Hepatocyte (in vitro differentiated cells): ENCODE data around the gene GPR152. TPM values are rescaled to one million over a fixed set of nuclear protein-coding genes. Genes with fewer than 3 reads are reported as not detected.

Experiments used
- DNase-seq: peaks from one replicate; pipeline ENCODE4 v3.0.0-alpha.2; 2016; ENCODE audit warnings: low spot score
- H2AFZ ChIP-seq: fragments of 200-600 bp; sonication (generic); 2 replicates; pipeline ENCODE4 v1.6.0; 2016; ENCODE audit warnings: antibody characterized with exemption, mild to moderate bottlenecking
- H3K27ac ChIP-seq: fragments of 200-600 bp; sonication (generic); 2 replicates; pipeline ENCODE4 v1.5.1; 2016; ENCODE audit warnings: mild to moderate bottlenecking
- H3K27me3 ChIP-seq: fragments of 200-600 bp; sonication (generic); 2 replicates; pipeline ENCODE4 v1.6.1; 2016
- H3K36me3 ChIP-seq: fragments of 200-600 bp; sonication (generic); replicated peaks from 2 replicates; pipeline ENCODE4 v1.5.1; 2016; ENCODE audit warnings: low read depth; ENCODE audit not compliant: insufficient read depth
- H3K4me1 ChIP-seq: fragments of 200-600 bp; sonication (generic); 2 replicates; pipeline ENCODE4 v1.5.1; 2016; ENCODE audit warnings: mild to moderate bottlenecking, moderate library complexity; ENCODE audit not compliant: insufficient read depth
- H3K4me2 ChIP-seq: fragments of 200-600 bp; sonication (generic); 2 replicates; pipeline ENCODE4 v1.6.0; 2016
- H3K4me3 ChIP-seq: fragments of 200-600 bp; sonication (generic); 2 replicates; pipeline ENCODE4 v1.5.1; 2016; ENCODE audit warnings: mild to moderate bottlenecking
- H3K79me2 ChIP-seq: fragments of 200-600 bp; sonication (generic); 2 replicates; pipeline ENCODE4 v1.6.0; 2017; ENCODE audit warnings: mild to moderate bottlenecking
- H3K9me2 ChIP-seq: fragments of 200-600 bp; sonication (generic); replicated peaks from 2 replicates; pipeline ENCODE4 v1.6.0; 2017; ENCODE audit warnings: mild to moderate bottlenecking; ENCODE audit not compliant: insufficient read depth
- H3K9me3 ChIP-seq: fragments of 200-600 bp; sonication (generic); 2 replicates; pipeline ENCODE4 v1.5.1; 2016; ENCODE audit warnings: low read depth, mild to moderate bottlenecking
- H4K20me1 ChIP-seq: fragments of 200-600 bp; sonication (generic); 2 replicates; pipeline ENCODE4 v1.6.0; 2016; ENCODE audit warnings: mild to moderate bottlenecking; ENCODE audit not compliant: insufficient read depth, poor library complexity, severe bottlenecking
- EZH2 ChIP-seq: fragments of 200-600 bp; sonication (generic); IDR thresholded peaks from 2 replicates; pipeline ENCODE4 v1.6.1; 2016; ENCODE audit warnings: antibody characterized with exemption, mild to moderate bottlenecking, borderline replicate concordance
- EZH2phosphoT487 ChIP-seq: fragments of 200-600 bp; sonication (generic); IDR thresholded peaks from one replicate; pipeline ENCODE4 v1.6.1; 2018; ENCODE audit warnings: antibody characterized with exemption, mild to moderate bottlenecking, low read depth, moderate library complexity; ENCODE audit not compliant: unreplicated experiment, severe bottlenecking
- WGBS: methylation state at CpG from one replicate; pipeline ENCODE4 v1.1.6; 2016; ENCODE audit warnings: low lambda C conversion rate; ENCODE audit errors: missing lambda C conversion rate; 5-methylcytosine and 5-hydroxymethylcytosine counted together
- polyA plus RNA-seq: library from polyadenylated mRNA; unstranded; fragments of >200 nt; fragmentation: Nextera tagmentation; extraction: Ambion mirVana; gene quantifications from 2 replicates; pipeline ENCODE4 v1.2.1, GENCODE V29; 2016
- total RNA-seq: library from RNA; depleted of rRNA; stranded (reverse); fragments of >200 nt; gene quantifications from 2 replicates; pipeline ENCODE4 v1.2.3, GENCODE V29; 2014
- TF ChIP-seq, protein P1 (sequence below): fragments of 200-600 bp; sonication (generic); IDR thresholded peaks from 2 replicates; pipeline ENCODE4 v1.5.1; 2016; ENCODE audit warnings: antibody characterized with exemption, mild to moderate bottlenecking; ENCODE audit not compliant: poor library complexity

The GPR152 gene
- total and polyA plus RNA-seq, 2 experiments from 2014 or later = not detected

DNA sequence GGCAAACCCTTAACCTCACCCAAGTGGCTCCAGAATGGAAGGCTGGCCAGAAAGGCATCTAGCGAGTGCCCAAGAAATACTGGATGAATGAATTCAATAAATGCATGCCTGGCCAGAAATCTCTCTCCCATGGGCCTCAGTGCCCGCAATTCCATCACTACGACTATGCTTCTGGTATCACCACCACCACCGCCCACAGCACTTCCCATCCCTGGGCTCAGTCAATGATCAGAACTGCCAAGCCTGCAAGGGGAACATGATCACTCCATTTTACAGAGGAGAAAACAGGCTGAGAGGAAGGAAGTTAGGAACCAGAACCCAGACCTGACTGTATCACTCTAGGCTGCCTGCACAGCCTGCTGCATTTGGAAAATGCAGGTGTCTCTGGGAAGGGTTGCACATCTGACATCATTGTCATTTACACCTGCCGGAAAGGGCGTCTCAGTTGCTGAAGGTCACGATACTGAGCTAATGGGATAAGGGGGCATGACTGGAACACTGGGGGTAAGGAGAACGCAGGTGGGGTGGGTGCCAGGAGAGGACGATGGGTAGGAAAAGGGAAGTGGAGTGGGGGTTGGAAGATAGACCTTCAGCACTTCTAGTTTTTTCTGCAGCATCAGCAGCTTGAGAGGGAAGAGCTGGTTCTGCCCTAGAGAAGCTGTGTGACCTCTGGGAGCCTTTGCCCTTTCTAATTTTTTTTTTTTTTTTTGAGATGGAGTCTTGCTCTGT lies 3.2 kb downstream of the GPR152 start:
- TF ChIP-seq, protein P1, sequence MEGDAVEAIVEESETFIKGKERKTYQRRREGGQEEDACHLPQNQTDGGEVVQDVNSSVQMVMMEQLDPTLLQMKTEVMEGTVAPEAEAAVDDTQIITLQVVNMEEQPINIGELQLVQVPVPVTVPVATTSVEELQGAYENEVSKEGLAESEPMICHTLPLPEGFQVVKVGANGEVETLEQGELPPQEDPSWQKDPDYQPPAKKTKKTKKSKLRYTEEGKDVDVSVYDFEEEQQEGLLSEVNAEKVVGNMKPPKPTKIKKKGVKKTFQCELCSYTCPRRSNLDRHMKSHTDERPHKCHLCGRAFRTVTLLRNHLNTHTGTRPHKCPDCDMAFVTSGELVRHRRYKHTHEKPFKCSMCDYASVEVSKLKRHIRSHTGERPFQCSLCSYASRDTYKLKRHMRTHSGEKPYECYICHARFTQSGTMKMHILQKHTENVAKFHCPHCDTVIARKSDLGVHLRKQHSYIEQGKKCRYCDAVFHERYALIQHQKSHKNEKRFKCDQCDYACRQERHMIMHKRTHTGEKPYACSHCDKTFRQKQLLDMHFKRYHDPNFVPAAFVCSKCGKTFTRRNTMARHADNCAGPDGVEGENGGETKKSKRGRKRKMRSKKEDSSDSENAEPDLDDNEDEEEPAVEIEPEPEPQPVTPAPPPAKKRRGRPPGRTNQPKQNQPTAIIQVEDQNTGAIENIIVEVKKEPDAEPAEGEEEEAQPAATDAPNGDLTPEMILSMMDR = no peak
- TF ChIP-seq EZH2phosphoT487 (no peak), EZH2 (no peak)
- H3K79me2 ChIP-seq = peaks cover 5% of the 10 kb centered on the region
- no peak overlapping the region for H3K27ac ChIP-seq
- no peaks in the 10 kb centered on the region for H3K9me3 ChIP-seq
- no peaks in the 10 kb centered on the region for H3K27me3 ChIP-seq
- no peak overlapping the region for H3K4me3 ChIP-seq
- no peak overlapping the region for H3K4me2 ChIP-seq
- no peaks in the 10 kb centered on the region for H4K20me1 ChIP-seq
- H3K4me1 ChIP-seq = peaks cover 6% of the 10 kb centered on the region
- H3K9me2 ChIP-seq = no peaks in the 10 kb centered on the region
- no peaks in the 10 kb centered on the region for H3K36me3 ChIP-seq
- WGBS = 84% methylated on average over 9 of the region's 9 CpGs
- no peak overlapping the region for H2AFZ ChIP-seq
- DNase-seq = no peak

DNA sequence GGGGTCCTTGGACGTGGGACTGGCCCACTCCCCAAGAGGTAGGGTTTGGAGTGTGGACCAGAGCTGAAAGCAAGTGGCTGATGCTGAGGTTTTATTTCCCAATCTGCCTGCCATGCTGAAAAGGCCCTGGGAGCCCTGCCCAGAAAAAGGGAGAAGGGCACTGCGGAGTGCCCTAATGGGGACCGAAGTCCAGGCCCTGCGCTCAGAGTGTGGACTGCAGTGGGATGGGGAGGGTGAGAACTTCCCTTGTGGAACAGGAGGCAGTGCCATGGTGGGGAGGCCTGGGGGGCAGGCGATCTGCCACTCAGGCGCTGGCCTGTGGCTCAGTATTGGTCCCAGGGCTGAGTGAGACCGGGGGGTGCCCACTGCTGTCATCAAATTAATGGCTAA lies 4.3 kb downstream of the GPR152 start:
- H3K4me2 ChIP-seq = no peak overlapping the region
- no peak overlapping the region for H3K4me3 ChIP-seq
- H3K9me3 ChIP-seq = no peaks in the 10 kb centered on the region
- no peaks in the 10 kb centered on the region for H4K20me1 ChIP-seq
- WGBS = 97% methylated on average over 7 of the region's 7 CpGs
- TF ChIP-seq, protein P1 = no peak
- TF ChIP-seq EZH2phosphoT487 (no peak), EZH2 (no peak)
- peaks cover 6% of the 10 kb centered on the region for H3K79me2 ChIP-seq
- H3K36me3 ChIP-seq = no peaks in the 10 kb centered on the region
- no peak overlapping the region for H3K27ac ChIP-seq
- H3K4me1 ChIP-seq = peaks cover 10% of the 10 kb centered on the region
- no peak overlapping the region for H2AFZ ChIP-seq
- DNase-seq = no peak
- H3K9me2 ChIP-seq = no peaks in the 10 kb centered on the region
- no peaks in the 10 kb centered on the region for H3K27me3 ChIP-seq

DNA sequence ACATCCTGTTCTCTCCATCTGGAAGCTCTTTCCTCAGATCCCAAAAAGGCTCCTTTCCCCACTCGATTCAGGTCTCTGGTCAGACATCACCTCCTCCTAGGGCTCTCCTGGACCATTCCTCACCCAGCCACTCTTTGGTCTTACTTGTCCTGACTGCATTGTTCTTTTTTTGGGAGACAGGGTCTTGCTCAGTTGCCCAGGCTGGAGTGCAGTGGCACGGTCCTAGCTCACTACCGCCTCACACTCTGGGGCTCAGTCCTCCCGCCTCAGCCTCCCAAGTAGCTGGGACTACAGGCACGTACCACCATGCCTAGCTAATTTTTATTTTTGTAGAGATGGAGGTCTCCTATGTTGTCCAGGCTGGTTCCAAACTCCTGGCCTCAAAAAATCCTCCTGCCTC lies 7.0 kb downstream of the GPR152 start:
- H3K27ac ChIP-seq = no peak overlapping the region
- no peaks in the 10 kb centered on the region for H3K9me3 ChIP-seq
- H3K36me3 ChIP-seq = no peaks in the 10 kb centered on the region
- H4K20me1 ChIP-seq = no peaks in the 10 kb centered on the region
- H3K4me3 ChIP-seq = no peak overlapping the region
- no peaks in the 10 kb centered on the region for H3K9me2 ChIP-seq
- peaks cover 21% of the 10 kb centered on the region for H3K79me2 ChIP-seq
- no peak overlapping the region for H2AFZ ChIP-seq
- H3K4me2 ChIP-seq = no peak overlapping the region
- 89% methylated on average over 5 of the region's 5 CpGs for WGBS
- no peaks in the 10 kb centered on the region for H3K27me3 ChIP-seq
- DNase-seq = no peak
- H3K4me1 ChIP-seq = peaks cover 16% of the 10 kb centered on the region
- TF ChIP-seq EZH2phosphoT487 (no peak), EZH2 (no peak)
- TF ChIP-seq, protein P1 = no peak
